Ammon's horn (tissue), 1 donor: Measurements from ENCODE around the gene LY6G6C.

ENCODE experiments used
- DNase-seq: peaks from one replicate; pipeline ENCODE4 v3.0.0-alpha.2; 2016; ENCODE audit warnings: low spot score

Gene LY6G6C

DNA sequence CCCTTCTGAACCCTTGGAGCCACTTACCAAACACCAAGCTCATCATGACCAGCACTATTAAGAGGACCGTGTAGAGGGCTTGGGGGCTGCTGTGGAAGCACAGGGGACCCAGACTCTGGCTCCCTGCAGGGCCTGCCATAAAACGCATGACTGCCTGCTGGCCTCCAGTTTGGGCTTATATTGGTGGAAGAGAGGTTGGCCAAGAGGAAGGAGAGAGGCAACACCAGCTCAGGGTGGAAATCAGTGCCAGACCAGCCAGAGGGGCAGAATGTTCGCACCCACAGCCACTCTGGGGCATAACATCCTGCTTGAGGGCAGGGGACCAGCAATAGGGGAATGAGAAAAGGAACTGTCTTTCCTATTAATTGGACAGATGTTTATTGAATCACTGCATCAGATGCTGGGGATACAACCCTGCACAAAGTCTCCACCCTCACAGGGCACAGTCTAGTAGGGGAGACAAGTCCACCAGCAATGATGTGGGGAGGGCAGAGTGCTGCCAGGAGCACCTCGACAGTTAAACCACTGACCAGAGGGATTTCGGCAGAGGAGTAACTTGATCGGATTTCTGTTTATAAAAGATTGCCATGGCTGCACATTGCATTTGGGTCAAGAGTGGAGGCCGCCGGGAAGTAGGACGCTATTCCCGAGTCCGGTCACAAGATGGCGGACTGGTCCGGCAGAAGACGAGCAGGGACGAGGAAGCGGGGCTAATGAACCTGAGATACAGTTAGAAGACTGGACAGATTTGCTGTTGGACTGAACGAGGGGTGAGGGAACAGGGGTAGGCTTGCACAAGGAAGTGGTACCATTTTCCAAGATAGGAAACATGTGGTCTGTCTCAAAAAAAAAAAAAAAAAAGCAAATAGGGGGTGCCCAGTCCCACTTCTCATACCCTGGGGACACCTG lies 41.1 kb downstream of the LY6G6C start, which contains the start of gene LY6G5C:
Gene LY6G5C (minus strand): TSS at position 842 of the 909 bp plus-strand sequence. CDS start 694 bp downstream, at position 148.
- peak; percentile 92 for DNase-seq

DNA sequence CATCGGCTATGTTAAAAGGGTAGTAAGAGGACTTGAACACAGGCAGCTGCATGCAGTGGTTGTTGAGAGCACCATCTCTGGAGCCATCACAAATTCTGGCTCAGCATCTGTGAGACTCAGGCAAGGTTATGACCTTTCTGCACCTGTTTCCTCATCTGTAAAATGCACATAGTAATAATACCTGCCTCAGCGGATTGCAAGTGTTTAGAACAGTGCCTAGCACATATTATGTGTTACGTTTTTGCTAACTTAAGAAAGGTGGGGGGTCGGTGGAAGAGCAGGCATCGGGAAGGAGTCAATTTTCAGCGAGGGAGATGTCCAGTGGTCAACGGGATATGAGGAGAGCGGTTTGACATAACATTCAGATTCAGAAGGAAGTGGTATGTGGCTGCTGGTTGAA lies 43.6 kb downstream of the LY6G6C start:
- DNase-seq: no peak

DNA sequence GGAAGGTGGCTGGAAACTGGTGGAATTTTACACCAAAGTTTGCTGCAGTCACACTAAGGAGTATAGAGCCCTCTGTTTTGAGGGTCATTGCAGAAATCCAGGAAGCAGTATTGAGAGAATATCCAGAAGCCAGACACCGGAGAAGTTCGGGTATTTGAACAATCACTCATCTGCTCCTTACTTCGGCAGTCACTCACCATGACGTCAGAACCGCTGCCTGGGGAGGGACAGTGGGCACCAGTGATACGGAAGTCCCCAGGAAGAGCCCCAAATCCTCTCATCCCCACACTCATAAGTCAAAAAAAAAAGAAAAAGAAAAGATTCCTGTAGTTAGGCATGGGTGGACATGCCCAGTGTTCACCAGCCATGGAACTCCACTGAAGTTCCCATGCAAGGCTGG lies 44.6 kb downstream of the LY6G6C start:
- DNase-seq: no peak

DNA sequence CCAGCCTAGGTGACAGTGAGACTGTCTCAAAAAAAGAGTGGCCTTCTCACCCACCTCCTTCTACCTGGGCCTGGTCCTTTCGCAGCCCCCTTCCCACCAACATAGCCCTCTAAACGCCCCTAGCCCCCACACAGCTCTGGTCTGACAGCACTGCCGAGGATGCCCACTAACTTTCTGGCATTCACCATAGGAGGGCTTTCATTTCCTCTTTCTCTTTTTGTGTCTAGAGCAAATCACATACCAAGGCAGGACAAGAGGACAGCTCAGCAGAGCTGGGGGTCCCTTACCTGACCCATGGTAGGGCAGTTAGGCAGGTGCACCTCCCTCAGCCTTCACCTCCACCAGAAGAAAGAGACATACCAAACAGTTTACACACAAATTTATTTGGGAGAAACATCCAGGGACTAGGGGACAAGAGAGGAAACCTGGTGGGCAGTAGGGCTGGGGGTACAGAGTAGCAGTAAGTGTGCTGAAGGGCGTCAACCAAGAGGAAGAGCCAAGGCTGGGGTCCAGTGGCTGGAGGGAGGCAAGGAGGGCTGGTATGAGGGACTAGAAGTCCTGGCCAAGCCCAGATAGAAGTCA lies 45.1 kb downstream of the LY6G6C start:
- no peak for DNase-seq

DNA sequence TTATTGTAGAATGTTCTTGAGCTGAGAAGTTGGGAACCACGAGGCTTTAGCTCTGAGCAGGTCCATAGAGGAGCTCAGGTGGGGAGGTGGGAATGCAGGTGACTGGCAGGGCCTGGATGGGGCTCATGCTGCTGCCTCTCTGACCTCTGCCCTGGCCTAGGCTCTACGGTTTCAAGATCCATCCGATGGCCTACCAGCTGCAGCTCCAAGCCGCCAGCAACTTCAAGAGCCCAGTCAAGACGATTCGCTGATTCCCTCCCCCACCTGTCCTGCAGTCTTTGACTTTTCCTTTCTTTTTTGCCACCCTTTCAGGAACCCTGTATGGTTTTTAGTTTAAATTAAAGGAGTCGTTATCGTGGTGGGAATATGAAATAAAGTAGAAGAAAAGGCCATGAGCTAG lies 51.9 kb downstream of the LY6G6C start, which contains the start of gene LY6G5B:
Gene LY6G5B (plus strand): TSS at position 301 of the 400 bp plus-strand sequence. CDS start 975 bp downstream, outside the sequence.
- DNase-seq: no peak
